Measurements from ENCODE around the gene SYT9.

- TF ChIP-seq CTCF (IDR thresholded peaks at IDR 0.05) (no peak), EZH2 (IDR thresholded peaks at IDR 0.05; ENCODE audit: borderline replicate concordance, insufficient read depth, low read depth, low read length, poor library complexity, severe bottlenecking) (no peak)
These were observed 51.4 kb downstream of the SYT9 start for GRCh38 chr11:7303146-7303545.

Data from B cell (primary cell).